Kidney (tissue), 14 donors: ENCODE data around the gene TBCD. TPM values are rescaled to one million over a fixed set of nuclear protein-coding genes. Genes with fewer than 3 reads are reported as not detected.
A peak's percentile ranks its signal among the peaks of the same experiment; 100 is the strongest.

ENCODE experiments used
- DNase-seq, 5 donors: peaks; one replicate each; pipeline ENCODE4 v3.0.0-alpha.2; 2013 to 2020
- FAIRE-seq: peaks from 2 replicates; lab custom pipeline; 2012; peaks lifted over from hg19 to GRCh38; lab: Jason Lieb, UNC
- H3K27ac ChIP-seq, 2 donors: one replicate each; pipeline ENCODE4 v1.7.0; 2013; ENCODE audit warnings: low read depth in 2 of 2, low read length in 2 of 2, inconsistent platforms in 1 of 2
- H3K27me3 ChIP-seq: one replicate; pipeline ENCODE4 v1.7.1; 2013; ENCODE audit warnings: low read length, inconsistent platforms; ENCODE audit not compliant: control insufficient read depth, insufficient read depth
- H3K36me3 ChIP-seq, 3 donors: one replicate each; pipeline versions ENCODE4 v1.7.0 to v1.7.1; 2013; ENCODE audit warnings: low read length in 3 of 3, control low read depth in 1 of 3, inconsistent platforms in 1 of 3; ENCODE audit not compliant: insufficient read depth in 3 of 3, control insufficient read depth in 2 of 3
- H3K4me1 ChIP-seq, 3 donors: one replicate each; pipeline versions ENCODE4 v1.7.0 to v1.7.1; 2013; ENCODE audit warnings: low read length in 3 of 3, inconsistent platforms in 1 of 3, low read depth in 1 of 3; ENCODE audit not compliant: control insufficient read depth in 2 of 3, insufficient read depth in 2 of 3
- H3K4me3 ChIP-seq, 3 donors: one replicate each; pipeline versions ENCODE4 v1.7.0 to v1.8.1; 2013; ENCODE audit warnings: low read length in 3 of 3, control low read depth in 1 of 3, inconsistent platforms in 1 of 3
- H3K9ac ChIP-seq, 3 donors: one replicate each; pipeline versions ENCODE4 v1.7.0 to v1.7.1; 2013; ENCODE audit warnings: low read length in 3 of 3, control low read depth in 1 of 3, inconsistent platforms in 1 of 3
- H3K9me3 ChIP-seq, 3 donors: one replicate each; pipeline versions ENCODE4 v1.7.0 to v1.7.1; 2013; ENCODE audit warnings: low read length in 3 of 3, control low read depth in 1 of 3, inconsistent platforms in 1 of 3; ENCODE audit not compliant: control insufficient read depth in 2 of 3, insufficient read depth in 1 of 3
- intact Hi-C: fragments of 100-400 bp; cut with DNase I; formaldehyde crosslinking; loops from one replicate; pipeline ENCODE4 v1.11.1; 2022
- polyA plus RNA-seq: library from polyadenylated mRNA; stranded (reverse); fragments of 350-450 nt; fragmentation: Illumina TruSeq; extraction: RNeasy Lipid Tissue Mini Kit (QIAGEN cat#74804); gene quantifications from one replicate; pipeline ENCODE4 v1.2.3, GENCODE V29; 2014; ENCODE audit warnings: low read depth, low replicate concordance; ENCODE audit not compliant: insufficient read depth
- total RNA-seq: library from RNA; stranded (reverse); fragmentation: NEBNext Ultra II Directional; extraction: Animal tissue kit (Norgen Biotek cat#: 25700); gene quantifications from one replicate; pipeline ENCODE4 v1.2.1, GENCODE V29; 2021
- TF ChIP-seq, protein P1 (sequence below): IDR thresholded peaks from 3 replicates; pipeline ENCODE4 v1.5.1; 2012; ENCODE audit warnings: mild to moderate bottlenecking, moderate library complexity, borderline replicate concordance; ENCODE audit not compliant: insufficient read depth; ENCODE audit errors: extremely low read depth
- donor health status: control.
- donor health status: control.
- donor health status: control.
- donor health status: control.
- donor health status: control.
- donor health status: DM: yes; HTN: yes; CAD: no.
- donor health status: Normal renal cell carcinoma (clear cell type).

The TBCD gene
- total and polyA plus RNA-seq, 2 donors from 2014 or later = 72.8 to 78.7 TPM

DNA sequence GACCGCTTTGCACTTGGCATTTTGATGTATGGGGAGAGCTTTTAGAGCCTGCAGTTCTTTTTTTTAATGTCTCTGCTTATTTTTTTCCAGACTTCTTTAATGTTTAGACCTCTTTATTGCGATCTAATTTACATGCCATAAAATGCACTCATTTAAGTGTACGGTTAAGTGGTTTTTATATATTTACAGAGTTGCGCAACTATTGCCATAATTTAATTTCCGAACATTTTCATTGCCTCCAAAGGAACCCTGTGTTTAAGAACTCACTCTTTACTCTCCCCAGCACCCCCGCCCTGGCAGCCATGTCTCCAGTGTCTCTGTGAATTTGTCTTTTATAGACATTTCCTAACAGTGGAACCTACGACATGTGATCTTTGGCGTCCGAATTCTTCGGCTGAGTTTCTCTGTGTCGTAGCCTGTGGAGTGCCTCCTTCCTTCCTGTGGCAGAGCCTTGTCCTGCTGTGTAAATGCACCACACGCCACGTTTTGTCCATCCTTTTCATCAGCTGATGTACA, 64.0 kb downstream of the TBCD start:
- Histone ChIP-seq H3K9ac (no peak overlapping the region), H3K36me3 (peaks cover 0 to 12% (median 2%) of the 10 kb centered on the region in 3 donors), H3K4me1 (no peaks in the 10 kb centered on the region), H3K9me3 (peaks cover 0 to 8% (median 0%) of the 10 kb centered on the region in 3 donors), H3K4me3 (no peak overlapping the region), H3K27me3 (no peaks in the 10 kb centered on the region), H3K27ac (no peak overlapping the region)
- peak in 2 of 5 donors; percentile 20 to 36 for DNase-seq
- FAIRE-seq = no peak
- TF ChIP-seq, protein P1, sequence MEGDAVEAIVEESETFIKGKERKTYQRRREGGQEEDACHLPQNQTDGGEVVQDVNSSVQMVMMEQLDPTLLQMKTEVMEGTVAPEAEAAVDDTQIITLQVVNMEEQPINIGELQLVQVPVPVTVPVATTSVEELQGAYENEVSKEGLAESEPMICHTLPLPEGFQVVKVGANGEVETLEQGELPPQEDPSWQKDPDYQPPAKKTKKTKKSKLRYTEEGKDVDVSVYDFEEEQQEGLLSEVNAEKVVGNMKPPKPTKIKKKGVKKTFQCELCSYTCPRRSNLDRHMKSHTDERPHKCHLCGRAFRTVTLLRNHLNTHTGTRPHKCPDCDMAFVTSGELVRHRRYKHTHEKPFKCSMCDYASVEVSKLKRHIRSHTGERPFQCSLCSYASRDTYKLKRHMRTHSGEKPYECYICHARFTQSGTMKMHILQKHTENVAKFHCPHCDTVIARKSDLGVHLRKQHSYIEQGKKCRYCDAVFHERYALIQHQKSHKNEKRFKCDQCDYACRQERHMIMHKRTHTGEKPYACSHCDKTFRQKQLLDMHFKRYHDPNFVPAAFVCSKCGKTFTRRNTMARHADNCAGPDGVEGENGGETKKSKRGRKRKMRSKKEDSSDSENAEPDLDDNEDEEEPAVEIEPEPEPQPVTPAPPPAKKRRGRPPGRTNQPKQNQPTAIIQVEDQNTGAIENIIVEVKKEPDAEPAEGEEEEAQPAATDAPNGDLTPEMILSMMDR = no peak
- intact Hi-C loops = no loop called here

DNA sequence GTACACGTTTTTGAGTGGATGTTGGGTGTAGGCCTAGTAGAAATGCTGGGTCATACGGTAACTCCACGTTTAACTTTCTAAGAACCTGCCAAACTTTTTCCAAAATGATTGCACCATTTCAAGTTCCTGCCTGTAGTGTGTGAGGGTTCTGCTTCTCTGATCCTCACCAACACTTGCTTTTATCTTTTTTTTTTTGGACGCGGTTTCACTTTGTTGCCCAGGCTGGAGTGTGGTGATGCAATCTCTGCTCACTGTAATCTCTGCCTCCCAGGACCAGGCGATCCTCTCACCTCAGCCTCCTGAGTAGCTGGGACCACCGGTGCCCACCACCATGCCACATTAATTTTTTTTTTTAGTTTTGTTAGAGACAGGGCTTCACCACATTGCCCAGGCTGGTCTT, 64.5 kb downstream of the TBCD start:
- Histone ChIP-seq H3K4me3 (no peak overlapping the region), H3K36me3 (peaks cover 0 to 10% (median 2%) of the 10 kb centered on the region in 3 donors), H3K27me3 (no peaks in the 10 kb centered on the region), H3K27ac (no peak overlapping the region), H3K4me1 (no peaks in the 10 kb centered on the region), H3K9ac (no peak overlapping the region), H3K9me3 (peaks cover 0 to 8% (median 0%) of the 10 kb centered on the region in 3 donors)
- DNase-seq (peak in 1 of 5 donors; percentile 12), FAIRE-seq (no peak)
- TF ChIP-seq, protein P1 = no peak
- intact Hi-C loops = no loop called here

DNA sequence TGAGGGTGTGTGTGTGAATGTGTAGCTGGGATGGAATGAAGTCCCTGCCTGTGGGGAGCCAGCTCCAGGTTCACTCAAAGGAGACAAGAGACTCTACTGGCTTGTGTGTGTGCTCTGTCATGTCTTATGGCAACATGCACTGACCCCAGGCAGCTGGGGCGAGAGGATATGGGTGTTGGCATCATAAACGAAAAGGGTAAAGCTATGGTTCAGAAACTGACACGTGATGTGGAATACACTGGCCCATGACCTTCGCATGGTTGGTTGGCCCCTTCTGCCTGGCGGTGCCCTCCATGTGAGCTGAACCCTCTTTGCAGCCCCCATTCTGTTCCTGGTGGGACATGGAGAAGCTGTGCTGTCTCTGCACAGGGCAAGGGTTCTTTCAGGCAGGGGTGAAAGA, 66.1 kb downstream of the TBCD start:
- Histone ChIP-seq H3K4me1 (no peaks in the 10 kb centered on the region), H3K9ac (no peak overlapping the region), H3K9me3 (peaks cover 0 to 8% (median 0%) of the 10 kb centered on the region in 3 donors), H3K4me3 (no peak overlapping the region), H3K27me3 (no peaks in the 10 kb centered on the region), H3K36me3 (peaks cover 0 to 10% (median 2%) of the 10 kb centered on the region in 3 donors), H3K27ac (no peak overlapping the region)
- intact Hi-C loops = no loop called here
- TF ChIP-seq, protein P1 = no peak
- FAIRE-seq (no peak), DNase-seq (no peak)
